ENCODE data around the gene DEGS2. TPM values are rescaled to one million over a fixed set of nuclear protein-coding genes. Genes with fewer than 3 reads are reported as not detected.
A peak's percentile ranks its signal among the peaks of the same experiment; 100 is the strongest.

DEGS2 gene
- total and polyA plus RNA-seq, 2 experiments from 2014 or later: 1.3 to 2.7 TPM

DNA sequence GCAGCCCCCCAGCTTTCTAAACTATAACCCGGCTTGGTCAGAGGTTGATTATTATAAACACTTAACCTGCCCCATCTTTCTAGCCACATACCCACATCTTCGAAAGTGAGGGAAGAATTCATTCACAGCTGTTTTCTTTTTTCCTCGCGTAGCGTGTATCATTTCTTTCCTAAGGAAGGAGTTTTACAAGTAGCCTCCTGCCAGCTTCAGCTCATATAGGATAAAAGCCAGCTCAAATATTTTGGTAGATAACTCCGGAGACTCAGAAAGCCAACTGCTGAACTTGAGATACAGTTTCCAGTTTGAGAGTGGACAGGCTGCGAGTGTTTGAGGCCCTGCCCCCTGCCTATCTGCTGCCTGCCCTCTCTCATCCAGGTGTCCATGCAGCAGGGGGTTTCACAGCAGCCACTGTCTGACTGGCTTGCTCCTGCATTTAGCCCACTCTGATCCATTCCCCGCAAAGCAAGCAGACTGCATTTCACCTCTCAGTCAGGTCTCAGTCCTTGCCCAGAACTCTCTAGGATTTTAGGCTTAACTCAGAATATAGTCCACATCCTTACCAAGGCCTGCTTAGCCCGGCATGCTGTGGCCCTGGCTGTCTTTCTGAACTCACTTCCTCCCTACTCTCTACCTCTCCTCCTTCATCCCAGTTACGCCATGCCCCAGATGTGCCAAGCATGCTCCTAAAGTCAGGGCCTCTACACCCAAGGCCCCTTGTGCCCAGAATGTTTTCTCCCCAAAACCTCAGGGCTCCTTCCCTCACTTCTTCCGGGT, 47.3 kb downstream of the DEGS2 start:
- H3K4me1 ChIP-seq (ENCODE audit: low read depth): peaks cover 10% of the 10 kb centered on the region

DNA sequence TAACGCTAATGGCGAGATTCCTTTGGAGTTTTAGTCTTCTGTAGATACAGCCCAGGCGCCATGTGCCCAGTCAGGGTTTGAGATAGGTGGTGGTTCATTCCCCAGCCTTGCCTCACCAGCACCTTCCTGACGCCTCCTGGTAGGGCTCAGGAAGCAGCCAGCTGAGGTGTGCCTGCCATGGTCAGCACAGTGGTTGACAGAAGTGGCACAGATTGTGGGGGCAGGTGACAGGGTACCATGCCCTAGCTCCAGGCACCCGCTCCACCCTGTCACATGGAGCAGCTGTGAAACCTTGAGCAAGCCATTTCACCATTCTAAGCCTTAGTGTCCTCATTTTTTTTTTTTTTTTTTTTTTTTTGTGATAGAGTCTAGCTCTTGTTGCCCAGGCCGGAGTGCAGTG, 48.6 kb downstream of the DEGS2 start:
- Histone ChIP-seq H3K27ac (no peak overlapping the region), H3K36me3 (no peaks in the 10 kb centered on the region), H3K9me3 (ENCODE audit: low read depth) (no peaks in the 10 kb centered on the region), H3K4me1 (ENCODE audit: low read depth) (peaks cover 10% of the 10 kb centered on the region), H3K27me3 (no peaks in the 10 kb centered on the region), H3K4me3 (no peak overlapping the region)
- TF ChIP-seq, protein P1, sequence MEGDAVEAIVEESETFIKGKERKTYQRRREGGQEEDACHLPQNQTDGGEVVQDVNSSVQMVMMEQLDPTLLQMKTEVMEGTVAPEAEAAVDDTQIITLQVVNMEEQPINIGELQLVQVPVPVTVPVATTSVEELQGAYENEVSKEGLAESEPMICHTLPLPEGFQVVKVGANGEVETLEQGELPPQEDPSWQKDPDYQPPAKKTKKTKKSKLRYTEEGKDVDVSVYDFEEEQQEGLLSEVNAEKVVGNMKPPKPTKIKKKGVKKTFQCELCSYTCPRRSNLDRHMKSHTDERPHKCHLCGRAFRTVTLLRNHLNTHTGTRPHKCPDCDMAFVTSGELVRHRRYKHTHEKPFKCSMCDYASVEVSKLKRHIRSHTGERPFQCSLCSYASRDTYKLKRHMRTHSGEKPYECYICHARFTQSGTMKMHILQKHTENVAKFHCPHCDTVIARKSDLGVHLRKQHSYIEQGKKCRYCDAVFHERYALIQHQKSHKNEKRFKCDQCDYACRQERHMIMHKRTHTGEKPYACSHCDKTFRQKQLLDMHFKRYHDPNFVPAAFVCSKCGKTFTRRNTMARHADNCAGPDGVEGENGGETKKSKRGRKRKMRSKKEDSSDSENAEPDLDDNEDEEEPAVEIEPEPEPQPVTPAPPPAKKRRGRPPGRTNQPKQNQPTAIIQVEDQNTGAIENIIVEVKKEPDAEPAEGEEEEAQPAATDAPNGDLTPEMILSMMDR (IDR thresholded peaks at IDR 0.05; ENCODE audit: low read depth, low read length): no peak
- no peak for DNase-seq (ENCODE audit: low read depth in 1 of 2, low spot score in 1 of 2)

More for the DNA sequence above, 47.3 kb downstream of the DEGS2 start:
- DNase-seq (ENCODE audit: low read depth in 1 of 2, low spot score in 1 of 2): peak; percentile 27 to 47
- H3K4me3 ChIP-seq: no peak overlapping the region
- no peaks in the 10 kb centered on the region for H3K9me3 ChIP-seq (ENCODE audit: low read depth)
- H3K36me3 ChIP-seq: no peaks in the 10 kb centered on the region
- peak overlapping the region; percentile 37 for H3K27ac ChIP-seq
- H3K27me3 ChIP-seq: no peaks in the 10 kb centered on the region
- TF ChIP-seq, protein P1 (IDR thresholded peaks at IDR 0.05; ENCODE audit: low read depth, low read length): no peak

DNA sequence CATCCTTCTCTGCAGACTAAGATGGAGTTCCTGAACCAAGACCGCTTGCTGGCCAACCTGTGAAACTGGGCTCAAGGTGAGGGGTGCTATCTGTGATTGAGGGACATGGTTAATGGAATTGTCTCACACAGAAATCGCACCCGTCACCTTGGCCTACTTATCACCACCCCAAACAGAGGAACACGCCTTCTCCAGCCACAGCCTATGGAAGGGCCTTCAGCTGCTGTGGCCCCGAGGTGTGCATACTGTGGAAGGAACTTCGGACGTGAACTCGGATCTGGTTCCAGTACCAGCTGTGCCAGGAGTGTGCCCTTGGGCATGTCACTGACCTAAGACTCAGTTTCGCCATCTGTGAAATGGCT, 49.9 kb downstream of the DEGS2 start:
- peaks cover 10% of the 10 kb centered on the region for H3K4me1 ChIP-seq (ENCODE audit: low read depth)
- no peak overlapping the region for H3K4me3 ChIP-seq
- H3K36me3 ChIP-seq: no peaks in the 10 kb centered on the region
- no peak overlapping the region for H3K27ac ChIP-seq
- no peaks in the 10 kb centered on the region for H3K27me3 ChIP-seq
- DNase-seq (ENCODE audit: low read depth in 1 of 2, low spot score in 1 of 2): no peak
- TF ChIP-seq, protein P1 (IDR thresholded peaks at IDR 0.05; ENCODE audit: low read depth, low read length): no peak
- no peaks in the 10 kb centered on the region for H3K9me3 ChIP-seq (ENCODE audit: low read depth)

DNA sequence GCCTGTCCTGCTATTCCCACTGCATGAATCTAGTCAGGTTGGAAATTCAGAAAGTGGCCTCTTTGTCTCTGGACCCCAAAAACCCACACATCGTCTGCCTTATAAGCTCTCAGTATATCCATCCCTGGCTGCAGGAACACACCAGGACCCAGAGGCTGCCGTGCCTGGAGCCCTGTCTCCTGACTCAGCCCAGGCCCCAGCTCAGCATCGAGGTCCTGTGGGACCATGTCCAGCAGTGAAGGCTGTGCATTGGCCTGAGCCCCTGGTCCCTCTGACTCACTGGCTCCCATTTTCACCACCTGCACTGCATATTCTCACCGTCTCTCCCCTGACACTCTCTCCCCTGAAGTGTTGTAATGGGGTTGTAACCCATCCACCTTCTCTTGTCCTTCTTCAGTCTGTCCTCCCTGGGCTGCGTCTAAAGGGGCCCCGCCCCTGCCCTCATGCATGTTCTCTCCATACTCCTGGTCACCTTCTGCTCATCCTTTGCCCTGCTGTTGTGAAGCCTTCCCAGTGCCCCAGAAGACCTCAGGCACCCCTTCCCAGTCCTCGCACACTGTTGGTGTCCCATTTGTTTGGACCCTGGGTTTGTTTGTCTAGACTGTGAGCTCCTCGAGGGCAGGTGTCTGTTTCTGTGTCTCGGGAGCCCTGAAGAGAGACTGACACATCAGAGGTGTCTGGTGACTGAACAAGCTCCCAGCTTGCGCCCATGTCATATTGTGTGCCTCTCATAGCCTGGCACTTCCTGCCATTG, 50.4 kb downstream of the DEGS2 start:
- no peaks in the 10 kb centered on the region for H3K9me3 ChIP-seq (ENCODE audit: low read depth)

DNA sequence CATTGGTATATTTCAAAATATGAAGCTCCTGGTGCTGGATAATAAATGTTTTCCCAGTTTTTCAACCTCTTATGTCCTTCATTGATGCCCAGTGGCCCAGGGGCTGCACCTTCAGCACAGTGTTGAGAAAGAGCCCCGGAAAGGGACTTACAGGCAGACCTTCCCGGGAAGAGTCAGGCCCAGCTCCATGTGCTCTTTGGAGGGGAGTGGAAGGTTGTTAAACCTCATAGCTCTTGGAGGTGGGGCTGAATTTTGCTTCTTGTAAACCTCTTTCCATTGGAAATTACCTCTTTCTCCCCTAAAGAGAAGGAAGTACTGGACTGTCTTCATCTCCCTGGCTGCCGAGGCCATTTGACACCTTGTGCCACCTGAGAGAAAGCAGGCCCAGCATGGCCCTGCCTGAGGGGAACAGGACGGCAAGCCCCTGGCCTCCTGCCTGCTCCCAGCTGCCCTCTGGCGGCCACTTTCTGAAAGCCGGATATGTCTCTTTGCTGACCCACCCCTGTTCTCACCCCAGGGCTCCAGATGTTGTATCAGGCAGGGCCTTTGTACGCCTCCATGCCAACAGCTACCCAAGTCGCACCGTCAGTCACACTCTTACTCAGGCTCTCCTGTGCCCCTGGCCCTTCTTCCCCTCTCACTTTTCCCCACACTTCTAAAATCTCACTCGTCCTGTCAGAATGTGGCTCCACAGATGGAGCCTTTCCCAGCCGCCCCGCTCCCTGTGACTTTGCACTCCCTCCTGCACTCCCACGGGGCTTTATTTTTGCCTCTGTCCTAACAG, 51.2 kb downstream of the DEGS2 start:
- peak; percentile 79 to 88 for DNase-seq (ENCODE audit: low read depth in 1 of 2, low spot score in 1 of 2)
- no peak overlapping the region for H3K27ac ChIP-seq
- H3K4me1 ChIP-seq (ENCODE audit: low read depth): peaks cover 10% of the 10 kb centered on the region
- TF ChIP-seq, protein P1 (IDR thresholded peaks at IDR 0.05; ENCODE audit: low read depth, low read length): peak; percentile 90
- H3K9me3 ChIP-seq (ENCODE audit: low read depth): no peaks in the 10 kb centered on the region
- H3K27me3 ChIP-seq: no peaks in the 10 kb centered on the region
- no peak overlapping the region for H3K4me3 ChIP-seq
- H3K36me3 ChIP-seq: no peaks in the 10 kb centered on the region

More for the DNA sequence above, 50.4 kb downstream of the DEGS2 start:
- no peaks in the 10 kb centered on the region for H3K36me3 ChIP-seq
- DNase-seq (ENCODE audit: low read depth in 1 of 2, low spot score in 1 of 2): peak in 1 of 2 donors; percentile 28
- no peak overlapping the region for H3K27ac ChIP-seq
- H3K27me3 ChIP-seq: no peaks in the 10 kb centered on the region
- H3K4me3 ChIP-seq: no peak overlapping the region
- H3K4me1 ChIP-seq (ENCODE audit: low read depth): peaks cover 10% of the 10 kb centered on the region
- TF ChIP-seq, protein P1 (IDR thresholded peaks at IDR 0.05; ENCODE audit: low read depth, low read length): no peak

All from cardiac muscle cell (in vitro differentiated cells and primary cell).